ENCODE results near the gene GET4. TPM values are rescaled to one million over a fixed set of nuclear protein-coding genes. Genes with fewer than 3 reads are reported as not detected.
"Not testable (repeated sequence)": the region's sequence is repeated elsewhere in the genome, so short reads cannot be mapped to it uniquely, and the experiment has no call there.

Gene GET4
- total RNA-seq, 1 experiment from 2014 or later = 22.0 TPM

DNA sequence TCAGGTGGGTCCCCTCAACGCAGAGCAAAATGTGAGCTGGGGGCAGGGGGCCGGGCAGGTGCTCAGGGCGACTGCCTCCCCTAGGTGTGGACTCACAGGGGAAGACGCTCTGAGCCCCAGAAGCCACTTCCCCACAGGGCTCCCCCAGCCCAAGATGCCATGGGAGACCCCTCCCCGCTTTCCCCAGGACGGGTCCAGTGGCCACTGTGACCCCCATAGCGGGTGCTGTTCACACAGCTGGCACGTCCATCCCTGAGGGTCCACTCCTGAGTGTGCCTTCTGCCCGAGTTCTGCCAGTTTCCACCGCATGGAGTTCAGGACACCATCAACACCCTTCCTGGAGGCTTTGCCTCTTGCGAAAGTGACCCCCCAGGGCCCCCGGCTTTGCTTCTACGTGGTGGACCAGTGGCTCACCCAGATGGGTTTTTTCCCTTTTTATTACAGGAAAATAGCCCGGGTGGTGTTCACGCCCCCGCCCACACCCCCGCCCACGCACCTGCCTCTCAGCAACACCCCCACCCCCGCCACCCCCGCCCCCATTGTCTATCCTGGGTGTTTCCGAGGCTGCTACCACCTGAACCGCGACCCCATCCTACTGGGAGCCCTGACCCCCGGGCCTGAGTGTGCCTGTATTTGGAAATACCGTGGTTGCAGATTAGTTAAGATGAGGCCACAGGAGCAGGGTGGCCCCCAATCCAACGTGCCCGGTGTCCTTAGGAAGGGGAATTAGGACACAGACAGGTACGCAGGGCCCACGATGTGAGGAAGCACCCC is 46.2 kb downstream of the GET4 start:
- Histone ChIP-seq H3K9me3 (replicated peaks) (no peaks in the 10 kb centered on the region), H3K27ac (no peak overlapping the region)
- no peak for DNase-seq

DNA sequence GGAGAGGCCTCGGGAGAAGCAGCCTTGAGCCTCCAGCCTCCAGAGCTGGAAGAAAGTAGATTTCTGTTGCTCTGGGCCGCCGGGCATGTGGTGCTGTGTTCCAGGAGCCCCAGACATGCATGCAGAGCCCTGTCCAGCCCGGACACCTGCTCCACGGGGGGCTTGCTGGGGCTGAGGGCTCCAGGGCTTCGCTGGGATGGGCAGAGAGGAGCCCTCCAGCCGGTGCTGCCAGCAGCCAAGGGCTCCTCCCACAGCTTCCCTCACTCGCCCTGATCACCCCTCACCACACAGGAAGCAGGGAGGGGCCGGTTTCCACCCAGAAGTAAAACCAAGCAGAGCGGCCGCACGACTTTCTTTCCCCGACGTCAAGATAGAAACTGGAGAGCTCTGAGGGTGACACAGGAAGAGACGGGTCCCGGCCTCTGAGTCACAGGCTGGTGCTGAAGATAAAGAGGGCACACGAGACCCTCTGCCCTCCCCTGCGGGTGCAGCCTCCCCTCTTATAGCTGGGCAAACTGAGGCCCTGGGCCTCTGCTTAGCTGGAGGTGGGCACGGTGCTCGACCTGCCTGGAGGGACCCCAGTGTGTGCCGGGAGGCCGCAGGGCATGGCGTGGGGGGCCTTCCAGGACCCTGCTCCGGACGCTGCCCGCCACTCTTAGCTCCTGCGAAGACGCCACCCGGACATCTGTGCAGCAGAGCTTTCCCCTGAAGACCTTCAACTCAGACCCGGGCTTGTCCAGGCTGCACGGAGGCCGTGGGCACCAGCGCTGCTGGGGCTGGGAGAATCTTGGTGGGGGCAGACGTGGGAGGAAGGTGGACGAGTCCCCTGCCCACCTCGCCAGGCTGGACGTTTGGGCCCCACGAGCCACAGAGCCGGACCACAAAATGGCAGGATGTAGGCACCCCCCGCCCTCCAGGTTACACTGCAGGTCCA is 47.0 kb downstream of the GET4 start:
- H3K9me3 ChIP-seq (replicated peaks) = no peaks in the 10 kb centered on the region
- H3K4me1 ChIP-seq = no peaks in the 10 kb centered on the region
- peaks cover 5% of the 10 kb centered on the region; the same call in 1 of the 2 replicates for H3K27me3 ChIP-seq
- H3K4me3 ChIP-seq = no peak overlapping the region
- no peaks in the 10 kb centered on the region for H3K36me3 ChIP-seq
- DNase-seq = peak; percentile 30 to 41
- H3K27ac ChIP-seq = no peak overlapping the region

More for the DNA sequence above, 46.2 kb downstream of the GET4 start:
- Histone ChIP-seq H3K27me3 (peaks cover 10% of the 10 kb centered on the region; the same call in 1 of the 2 replicates), H3K36me3 (no peaks in the 10 kb centered on the region), H3K4me1 (no peaks in the 10 kb centered on the region), H3K4me3 (no peak overlapping the region)

DNA sequence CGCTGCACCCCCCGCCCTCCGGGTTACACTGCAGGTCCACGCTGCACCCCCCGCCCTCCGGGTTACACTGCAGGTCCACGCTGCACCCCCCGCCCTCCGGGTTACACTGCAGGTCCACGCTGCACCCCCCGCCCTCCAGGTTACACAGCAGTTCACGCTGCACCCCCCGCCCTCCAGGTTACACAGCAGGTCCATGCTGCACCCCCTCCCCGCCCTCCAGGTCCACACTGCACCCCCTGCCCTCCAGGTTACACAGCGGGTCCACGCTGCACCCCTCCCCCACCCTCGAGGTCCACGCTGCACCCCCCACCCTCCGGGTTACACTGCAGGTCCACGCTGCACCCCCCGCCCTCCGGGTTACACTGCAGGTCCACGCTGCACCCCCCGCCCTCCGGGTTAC is 47.7 kb downstream of the GET4 start:
- not testable (repeated sequence) for H3K4me1 ChIP-seq; H3K27ac ChIP-seq; DNase-seq; H3K36me3 ChIP-seq; H3K27me3 ChIP-seq; H3K9me3 ChIP-seq (replicated peaks); H3K4me3 ChIP-seq

DNA sequence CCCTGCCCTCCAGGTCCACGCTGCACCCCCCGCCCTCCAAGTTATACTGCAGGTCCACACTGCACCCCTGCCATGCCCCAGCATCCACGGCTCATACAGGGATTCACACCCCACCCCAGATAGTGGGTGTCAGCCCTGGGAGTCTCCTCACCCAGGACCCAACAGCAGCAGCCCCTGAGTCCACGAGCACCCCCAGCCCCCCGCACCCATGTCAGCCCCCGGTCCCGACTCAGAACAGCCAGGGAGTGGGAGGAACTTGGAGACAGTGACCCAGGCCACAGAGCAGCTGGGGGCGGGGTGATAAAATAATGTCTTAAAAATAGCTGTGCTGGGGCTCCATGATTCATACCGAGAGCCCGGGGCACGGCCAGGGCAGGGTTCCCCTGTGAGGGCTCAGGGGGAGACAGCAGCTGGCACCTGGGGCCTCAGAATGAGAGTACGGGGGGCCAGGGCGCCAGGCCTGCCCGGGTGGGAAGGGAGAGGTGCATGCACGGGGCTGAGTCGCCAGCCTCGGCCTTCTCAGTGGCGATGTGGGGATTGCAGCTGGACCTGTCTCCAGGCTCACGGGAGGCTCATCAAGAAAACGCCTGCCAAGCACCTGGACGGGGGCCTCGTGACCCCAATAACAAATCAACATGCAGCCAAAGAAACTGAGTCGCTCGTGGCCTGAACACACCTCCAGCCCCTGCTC is 48.3 kb downstream of the GET4 start:
- Histone ChIP-seq H3K4me3 (no peak overlapping the region), H3K27me3 (peaks cover 5% of the 10 kb centered on the region; the same call in 1 of the 2 replicates), H3K36me3 (no peaks in the 10 kb centered on the region), H3K9me3 (replicated peaks) (no peaks in the 10 kb centered on the region), H3K27ac (no peak overlapping the region), H3K4me1 (no peaks in the 10 kb centered on the region)
- DNase-seq = no peak

DNA sequence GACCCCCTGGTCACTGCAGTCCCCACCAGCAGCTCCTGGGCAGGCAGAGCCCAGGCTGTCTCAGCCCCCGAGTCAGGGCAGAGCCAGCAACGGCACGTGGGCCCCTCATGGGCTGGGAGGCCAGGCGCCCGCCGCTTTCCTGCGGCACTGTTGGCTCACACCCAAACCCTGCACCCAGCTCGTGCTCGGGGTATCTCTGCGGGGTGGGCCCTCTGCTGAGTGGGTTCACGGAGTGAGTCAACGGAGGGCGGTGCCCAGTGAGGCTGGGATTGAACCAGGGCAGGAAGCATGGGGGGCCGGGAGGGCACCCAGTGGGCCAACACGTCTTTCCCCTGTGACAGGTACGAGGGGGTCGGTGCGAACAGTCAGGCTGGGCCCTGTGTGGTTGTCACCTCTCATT is 49.2 kb downstream of the GET4 start:
- Histone ChIP-seq H3K4me1 (no peaks in the 10 kb centered on the region), H3K27ac (no peak overlapping the region), H3K27me3 (peaks cover 5% of the 10 kb centered on the region; the same call in 1 of the 2 replicates), H3K9me3 (replicated peaks) (no peaks in the 10 kb centered on the region), H3K36me3 (no peaks in the 10 kb centered on the region), H3K4me3 (no peak overlapping the region)
- DNase-seq = no peak

DNA sequence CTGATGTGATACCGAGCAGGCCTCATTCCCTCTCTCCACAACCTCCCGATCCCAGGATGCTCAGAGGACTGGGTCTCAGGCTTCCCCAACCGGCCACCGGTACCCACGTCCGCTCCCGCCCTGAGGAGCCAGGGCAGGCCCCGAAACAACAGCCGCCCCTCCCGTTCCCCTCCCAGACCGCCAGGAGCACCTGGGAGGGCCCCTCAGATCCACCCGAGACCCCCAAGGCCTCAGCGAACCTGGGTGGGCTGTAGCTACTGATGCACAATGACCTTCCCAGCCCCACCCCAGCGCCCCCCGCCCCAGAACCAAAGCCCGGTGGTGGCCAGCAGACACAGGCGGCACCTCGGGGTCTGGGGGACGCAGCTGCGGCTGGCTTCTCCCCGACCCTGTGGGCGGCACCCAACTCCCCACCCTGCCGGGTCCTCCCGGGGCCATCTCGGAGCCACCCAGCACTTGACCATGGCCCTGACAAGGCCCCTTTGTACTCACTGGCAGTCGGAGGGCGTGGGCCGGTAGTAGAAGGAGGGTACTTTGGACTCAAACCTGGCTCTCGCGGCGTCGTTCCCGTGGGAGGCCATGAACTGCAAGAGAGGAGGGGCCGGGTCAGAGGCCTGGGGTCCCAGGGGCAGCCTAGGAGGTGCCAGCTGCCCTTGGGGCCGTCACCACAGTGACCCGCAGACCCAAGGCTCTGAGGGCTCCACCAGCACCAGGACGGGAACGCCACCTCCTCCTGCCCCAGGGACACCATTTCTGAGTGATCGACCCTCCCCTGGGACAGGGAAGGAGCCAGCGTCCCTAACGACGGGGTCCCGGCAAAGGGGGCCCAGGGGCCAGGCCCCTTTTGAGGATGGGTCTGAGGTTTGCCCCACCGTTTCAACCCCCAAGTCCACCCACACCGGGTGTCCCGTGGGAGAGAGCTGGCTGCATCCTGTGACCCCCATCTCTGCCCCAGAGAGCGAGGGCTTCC is 50.0 kb downstream of the GET4 start:
- Histone ChIP-seq H3K9me3 (replicated peaks) (no peaks in the 10 kb centered on the region), H3K36me3 (no peaks in the 10 kb centered on the region), H3K4me1 (no peaks in the 10 kb centered on the region), H3K27me3 (peaks cover 5% of the 10 kb centered on the region; the same call in 1 of the 2 replicates), H3K27ac (no peak overlapping the region), H3K4me3 (no peak overlapping the region)
- no peak for DNase-seq

DNA sequence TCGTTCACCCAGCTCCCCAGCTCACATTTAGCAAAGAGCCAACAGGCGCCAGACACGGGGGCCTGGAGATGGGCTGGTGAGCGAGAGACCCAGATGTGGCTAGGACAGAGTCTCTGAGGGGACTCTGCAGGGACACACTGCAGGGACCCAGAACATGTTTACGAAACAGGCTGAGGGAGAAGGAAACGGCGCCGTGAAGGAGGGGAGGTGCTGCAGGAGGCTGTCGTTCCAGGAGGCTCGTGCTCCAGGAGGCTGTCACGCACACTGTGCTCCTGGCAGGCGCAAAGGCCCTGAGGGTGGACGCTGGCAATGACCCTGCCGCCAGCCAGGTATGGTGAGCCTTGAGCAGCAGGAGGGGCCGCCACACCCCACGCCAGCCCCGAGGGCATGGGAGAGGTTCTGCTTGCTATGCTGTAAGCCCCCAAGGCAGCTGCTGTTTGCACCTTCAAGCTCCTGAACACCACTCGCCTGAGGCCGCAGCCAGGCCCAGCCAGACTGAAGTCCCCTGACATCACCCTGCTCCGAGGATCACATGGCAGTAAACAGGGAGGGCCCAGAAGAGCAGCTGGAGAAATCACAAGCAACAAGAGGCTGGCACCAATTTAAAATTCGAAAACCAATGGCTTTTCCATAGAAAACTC is 50.8 kb downstream of the GET4 start:
- Histone ChIP-seq H3K4me1 (no peaks in the 10 kb centered on the region), H3K4me3 (no peak overlapping the region), H3K9me3 (replicated peaks) (no peaks in the 10 kb centered on the region), H3K36me3 (no peaks in the 10 kb centered on the region), H3K27me3 (peaks cover 5% of the 10 kb centered on the region; the same call in 1 of the 2 replicates), H3K27ac (no peak overlapping the region)
- DNase-seq = peak; percentile 31 to 36

DNA sequence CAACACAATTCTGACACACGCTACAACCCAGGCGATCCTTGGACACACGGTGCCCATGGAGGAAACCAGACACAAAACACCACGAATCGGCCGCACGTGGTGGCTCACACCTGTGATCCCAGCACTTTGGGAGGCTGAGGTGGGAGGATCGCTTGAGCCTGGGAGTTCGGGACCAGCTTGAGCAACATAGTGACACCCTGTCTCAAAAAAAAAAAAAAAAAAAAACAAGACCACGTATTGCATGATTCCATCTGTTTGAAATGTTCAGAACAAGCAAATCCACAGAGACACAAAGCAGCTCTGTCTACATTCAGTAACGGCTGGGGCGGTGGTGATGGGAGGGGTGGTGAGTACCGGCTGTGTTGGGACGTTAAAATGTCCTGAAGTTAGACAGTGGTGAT is 53.0 kb downstream of the GET4 start:
- H3K36me3 ChIP-seq = no peaks in the 10 kb centered on the region
- no peak overlapping the region for H3K4me3 ChIP-seq
- DNase-seq = no peak
- H3K4me1 ChIP-seq = no peaks in the 10 kb centered on the region
- no peak overlapping the region for H3K27ac ChIP-seq
- no peaks in the 10 kb centered on the region for H3K9me3 ChIP-seq (replicated peaks)
- H3K27me3 ChIP-seq = peaks cover 5% of the 10 kb centered on the region; the same call in 1 of the 2 replicates

DNA sequence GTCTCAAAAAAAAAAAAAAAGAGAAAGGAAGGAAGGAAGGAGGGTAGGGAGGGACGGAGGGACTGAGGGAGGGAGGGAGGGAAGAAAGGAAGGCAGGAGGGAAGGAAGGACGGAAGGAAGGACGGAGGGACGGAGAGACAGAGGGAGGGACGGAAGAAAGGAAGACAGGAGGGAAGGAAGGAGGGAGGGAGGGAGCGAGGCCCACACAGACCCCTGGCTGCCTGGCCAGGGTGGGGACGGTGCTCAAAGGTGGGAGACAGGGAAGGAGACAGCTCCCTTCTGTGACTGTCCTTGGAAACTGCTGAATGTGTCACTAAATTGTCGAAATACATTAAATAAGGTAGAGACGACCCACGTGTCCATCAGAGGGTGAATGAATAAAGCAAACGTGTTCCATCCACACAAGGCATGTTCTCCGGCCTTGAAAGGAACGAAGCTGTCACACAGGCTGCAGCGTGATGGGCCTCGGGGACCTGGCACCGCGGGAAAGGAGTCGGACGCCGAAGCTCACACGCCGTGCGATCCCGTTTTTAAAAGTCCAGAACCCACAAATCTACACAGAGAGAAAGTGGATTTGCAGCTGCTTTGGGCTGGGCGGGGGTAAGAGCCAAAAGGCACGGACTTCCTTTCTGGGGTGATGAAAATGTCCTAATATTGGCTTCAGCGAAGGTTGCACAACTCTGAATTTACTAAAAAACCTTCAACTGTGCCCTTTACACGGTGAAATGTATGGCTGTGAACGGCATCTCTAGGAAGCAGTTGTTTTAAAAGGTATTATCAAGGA is 54.8 kb downstream of the GET4 start:
- no peaks in the 10 kb centered on the region for H3K9me3 ChIP-seq (replicated peaks)
- no peaks in the 10 kb centered on the region; the same call in 1 of the 2 replicates for H3K27me3 ChIP-seq
- no peak overlapping the region for H3K27ac ChIP-seq
- DNase-seq = no peak
- H3K4me3 ChIP-seq = no peak overlapping the region
- no peaks in the 10 kb centered on the region for H3K4me1 ChIP-seq
- H3K36me3 ChIP-seq = no peaks in the 10 kb centered on the region

DNA sequence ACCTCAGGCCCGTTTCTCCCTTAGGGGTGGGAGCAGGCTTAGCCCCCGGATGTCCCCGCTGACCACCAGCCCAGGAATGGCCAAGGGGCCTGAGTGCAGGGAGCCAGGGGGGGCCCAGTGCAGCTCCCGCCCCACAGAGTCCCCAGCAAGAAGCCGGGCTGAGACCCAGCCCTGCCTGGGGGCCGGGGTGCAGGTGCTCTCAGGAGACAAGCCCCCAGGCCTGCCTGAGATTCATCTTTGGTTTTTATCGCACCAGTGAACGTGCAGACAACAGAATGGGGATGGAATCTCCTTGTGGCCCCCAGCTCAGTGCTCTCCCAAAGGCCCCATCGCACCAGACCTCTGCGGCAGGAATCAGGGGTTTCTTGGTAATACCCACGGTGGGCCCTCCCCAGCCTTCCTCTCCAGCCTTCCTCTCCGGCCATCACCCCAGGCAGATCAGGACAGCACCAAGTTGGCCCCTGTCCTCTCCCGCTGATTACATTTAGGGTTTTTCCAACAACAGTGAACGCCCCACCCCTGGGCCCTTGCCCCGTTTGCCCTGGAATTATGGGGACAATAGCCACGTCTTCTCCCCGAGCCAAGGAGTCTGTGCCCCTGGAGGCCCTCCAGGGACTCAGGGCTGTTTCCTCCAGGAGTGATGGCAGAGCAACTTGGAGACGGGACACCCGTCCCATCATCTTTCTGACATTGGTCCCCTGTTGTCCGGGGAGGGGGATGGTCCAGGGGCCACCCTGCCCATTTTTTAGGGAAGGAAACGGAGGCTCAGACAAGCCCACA is 55.7 kb downstream of the GET4 start:
- Histone ChIP-seq H3K36me3 (no peaks in the 10 kb centered on the region), H3K9me3 (replicated peaks) (no peaks in the 10 kb centered on the region), H3K4me3 (no peak overlapping the region), H3K4me1 (no peaks in the 10 kb centered on the region), H3K27me3 (no peaks in the 10 kb centered on the region; the same call in 1 of the 2 replicates), H3K27ac (no peak overlapping the region)
- no peak for DNase-seq

DNA sequence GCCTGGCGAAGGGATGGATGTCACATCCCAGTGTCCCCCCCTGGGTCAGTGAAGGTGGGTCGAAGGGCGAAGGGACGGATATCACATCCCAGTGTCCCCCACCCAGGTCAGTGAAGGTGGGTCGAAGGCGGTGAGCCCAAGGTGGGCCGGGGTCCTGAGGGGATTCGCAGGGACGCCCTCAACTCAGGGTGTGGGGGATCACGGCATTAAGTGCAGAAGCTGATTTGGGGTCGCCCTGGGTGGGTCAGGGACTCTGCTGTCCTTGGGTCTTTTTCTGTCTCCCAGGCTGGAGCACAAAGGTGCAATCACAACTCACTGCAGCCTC is 56.3 kb downstream of the GET4 start:
- Histone ChIP-seq H3K36me3 (no peaks in the 10 kb centered on the region), H3K27ac (no peak overlapping the region), H3K27me3 (no peaks in the 10 kb centered on the region; the same call in 1 of the 2 replicates), H3K9me3 (replicated peaks) (no peaks in the 10 kb centered on the region), H3K4me1 (no peaks in the 10 kb centered on the region), H3K4me3 (no peak overlapping the region)
- DNase-seq = no peak

DNA sequence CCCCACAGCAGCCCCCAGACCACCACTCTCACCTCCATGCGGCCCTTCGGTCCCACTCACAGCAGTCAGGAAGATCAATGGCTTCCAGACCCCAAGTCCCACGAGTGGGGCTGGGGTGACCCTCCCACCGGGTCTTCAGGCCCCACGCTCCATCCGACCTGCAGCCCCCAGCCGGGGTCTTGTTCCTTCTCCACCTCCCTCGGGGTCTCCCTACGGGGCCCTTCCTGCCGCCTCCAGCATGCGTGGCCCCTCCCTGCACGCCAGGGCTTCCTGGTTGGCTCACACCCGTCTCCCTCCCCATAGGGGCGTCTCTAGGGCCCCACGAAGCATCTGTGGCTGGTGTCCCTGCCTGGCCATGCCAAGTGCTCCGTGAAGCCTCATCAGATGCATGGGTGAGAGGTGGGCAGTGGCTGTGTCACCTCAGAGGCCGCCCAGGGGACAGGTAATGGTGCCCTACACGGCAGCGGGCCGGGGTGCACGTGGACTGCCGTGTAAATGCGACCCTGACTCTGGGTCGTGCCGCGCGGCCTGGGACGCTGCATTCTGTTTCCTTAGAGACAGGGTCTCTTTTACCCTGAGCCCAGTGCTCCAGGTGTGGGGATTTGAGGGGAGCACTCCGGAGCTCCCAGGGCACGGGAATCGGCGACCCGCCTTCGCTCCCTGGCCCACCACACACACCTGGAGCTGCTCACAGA is 58.3 kb downstream of the GET4 start:
- H3K36me3 ChIP-seq = no peaks in the 10 kb centered on the region
- DNase-seq = no peak
- no peaks in the 10 kb centered on the region for H3K4me1 ChIP-seq
- no peak overlapping the region for H3K4me3 ChIP-seq
- no peaks in the 10 kb centered on the region for H3K27me3 ChIP-seq
- H3K27ac ChIP-seq = no peak overlapping the region
- H3K9me3 ChIP-seq (replicated peaks) = no peaks in the 10 kb centered on the region
